ENCODE measurements around the gene TTC29.

The TTC29 gene, protein sequence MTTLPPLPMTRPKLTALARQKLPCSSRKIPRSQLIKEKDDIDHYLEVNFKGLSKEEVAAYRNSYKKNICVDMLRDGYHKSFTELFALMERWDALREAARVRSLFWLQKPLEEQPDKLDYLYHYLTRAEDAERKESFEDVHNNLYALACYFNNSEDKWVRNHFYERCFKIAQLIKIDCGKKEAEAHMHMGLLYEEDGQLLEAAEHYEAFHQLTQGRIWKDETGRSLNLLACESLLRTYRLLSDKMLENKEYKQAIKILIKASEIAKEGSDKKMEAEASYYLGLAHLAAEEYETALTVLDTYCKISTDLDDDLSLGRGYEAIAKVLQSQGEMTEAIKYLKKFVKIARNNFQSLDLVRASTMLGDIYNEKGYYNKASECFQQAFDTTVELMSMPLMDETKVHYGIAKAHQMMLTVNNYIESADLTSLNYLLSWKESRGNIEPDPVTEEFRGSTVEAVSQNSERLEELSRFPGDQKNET

DNA sequence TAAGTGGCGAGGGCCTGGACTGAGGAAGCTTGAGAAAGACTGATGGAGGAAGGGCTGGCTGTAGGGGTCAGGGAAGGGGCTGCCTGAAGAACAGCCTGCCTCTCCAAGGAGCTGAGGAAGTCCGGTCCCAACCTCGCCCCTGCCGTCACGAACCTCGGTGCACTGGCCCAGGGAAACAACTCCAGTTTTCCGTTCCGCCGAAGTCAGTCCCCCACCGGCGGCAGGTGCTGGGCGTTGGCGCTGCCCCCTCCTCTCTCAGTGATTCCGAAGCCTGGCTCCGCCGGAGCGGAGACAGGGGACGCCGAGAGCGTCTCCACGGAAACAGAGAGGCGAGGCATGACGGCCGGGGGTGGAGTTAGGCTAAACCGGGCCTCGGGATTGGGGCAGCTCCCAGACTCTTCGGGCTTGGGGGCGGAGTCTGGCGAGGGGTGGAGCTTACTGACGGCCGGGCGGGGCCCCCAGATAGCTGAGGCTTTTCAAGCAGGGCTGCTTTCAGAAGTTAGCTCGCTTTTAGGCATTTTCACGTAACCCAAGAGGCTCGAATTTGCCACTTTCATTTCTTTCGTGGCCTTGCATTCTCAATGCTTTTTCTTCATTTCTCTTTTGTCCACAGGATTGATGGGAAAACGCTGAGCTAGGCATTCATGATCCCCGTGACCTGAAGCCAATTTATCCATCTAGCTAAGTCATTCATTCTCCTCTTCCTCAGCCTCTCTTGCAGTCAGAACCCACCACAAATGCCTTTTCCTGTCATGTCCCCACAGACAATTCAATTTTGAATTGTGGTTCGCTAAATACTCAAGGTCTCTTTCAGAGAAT, at the start of gene TTC29:
TTC29 (minus strand) TSS at position 309 of the 819 bp plus-strand sequence. CDS start 5,969 bp downstream, outside the sequence.
- DNase-seq = peak; percentile 38

DNA sequence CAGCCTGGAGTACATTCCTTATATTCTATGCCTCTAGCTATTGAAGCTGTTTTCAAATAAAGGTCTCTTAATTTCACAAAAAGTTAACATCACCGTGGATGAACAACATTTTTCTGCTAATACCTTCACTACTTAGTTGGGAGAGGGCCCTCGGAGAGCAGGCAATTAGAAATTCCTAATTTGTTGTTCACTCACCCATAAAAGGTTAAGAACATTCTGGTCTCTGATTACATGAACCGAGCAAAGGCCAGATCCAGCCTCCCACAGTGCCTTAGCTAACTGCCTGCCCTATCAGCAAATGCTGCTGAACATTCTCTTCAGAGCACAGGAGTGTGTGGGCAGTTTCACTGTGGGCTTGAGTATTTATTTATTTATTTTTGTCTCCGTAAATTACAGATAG, 36.0 kb upstream of the TTC29 start:
- no peak for DNase-seq

DNA sequence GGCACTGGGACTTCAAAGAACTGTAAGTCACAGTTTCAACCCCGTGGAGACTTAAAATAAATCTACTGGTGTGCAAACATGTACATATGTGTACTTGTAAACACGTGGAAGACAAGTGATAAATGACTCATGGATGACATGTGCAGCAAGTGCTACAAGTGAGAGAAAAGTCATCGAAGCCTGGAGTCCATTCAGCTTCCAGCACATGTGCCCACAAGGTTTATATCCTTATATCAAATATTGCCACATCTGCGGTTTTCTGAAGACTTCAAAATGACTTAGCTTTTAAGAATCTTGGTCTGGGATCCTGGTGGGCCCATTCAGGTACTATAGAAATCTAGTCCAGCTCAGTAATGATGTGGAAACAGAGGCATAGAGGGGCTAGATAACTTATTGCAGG, 33.0 kb upstream of the TTC29 start:
- DNase-seq = no peak

DNA sequence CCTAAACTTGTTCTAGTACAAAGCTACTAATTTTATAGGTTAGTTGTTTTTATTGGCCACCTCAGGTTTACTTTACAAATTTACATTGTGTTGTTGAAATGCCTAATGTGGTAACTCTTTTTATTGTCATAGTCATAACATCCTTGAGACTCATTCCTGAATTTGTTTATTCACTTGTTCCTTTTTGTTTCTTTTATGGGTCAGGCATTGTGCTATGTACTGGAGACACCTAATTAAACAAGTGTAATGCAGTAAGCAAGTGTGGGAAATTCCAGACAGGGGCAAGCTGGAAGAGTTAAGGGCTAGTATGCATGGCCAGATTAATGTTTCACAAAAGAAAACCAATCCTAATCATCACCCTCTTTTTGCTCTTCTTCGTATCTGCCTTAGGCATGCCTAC, 30.5 kb upstream of the TTC29 start:
- no peak for DNase-seq

DNA sequence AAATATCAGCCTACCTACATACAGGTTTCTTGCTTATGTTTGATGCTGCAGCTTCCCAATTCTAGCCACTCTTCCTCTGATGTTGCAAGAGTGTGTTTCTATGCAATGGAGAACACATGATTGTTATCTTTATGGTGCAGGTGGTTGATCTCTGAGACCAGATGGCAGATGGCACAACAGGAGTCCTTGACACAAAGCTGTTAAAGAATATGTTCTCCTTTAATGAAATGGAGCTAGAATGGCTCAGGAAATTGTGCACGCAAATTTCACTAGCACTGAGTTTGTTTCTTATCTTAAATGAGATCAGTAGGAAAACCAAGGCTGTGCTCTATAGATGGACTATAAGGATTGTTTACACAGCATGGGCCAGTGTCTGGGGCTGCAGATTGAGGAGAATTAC, 29.9 kb upstream of the TTC29 start:
- DNase-seq = no peak

DNA sequence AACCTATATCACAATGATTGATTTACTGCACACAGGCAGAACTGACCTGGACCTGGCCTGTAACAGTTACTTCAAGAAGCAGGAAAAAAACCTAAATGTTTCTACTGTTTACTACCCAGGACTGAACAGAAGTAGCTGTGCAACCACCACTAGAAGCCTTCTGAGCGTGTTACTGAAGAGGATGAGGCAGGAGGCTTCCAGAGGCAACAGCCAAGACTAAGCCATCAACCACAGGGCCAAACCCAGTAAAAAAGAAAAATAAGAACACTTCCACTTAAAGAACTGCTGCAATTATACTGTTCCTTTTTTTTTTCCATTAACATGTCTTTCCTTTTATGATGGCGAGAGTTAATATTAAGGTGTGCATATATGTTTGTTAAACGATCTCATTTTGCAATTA, 29.4 kb upstream of the TTC29 start:
- no peak for DNase-seq

DNA sequence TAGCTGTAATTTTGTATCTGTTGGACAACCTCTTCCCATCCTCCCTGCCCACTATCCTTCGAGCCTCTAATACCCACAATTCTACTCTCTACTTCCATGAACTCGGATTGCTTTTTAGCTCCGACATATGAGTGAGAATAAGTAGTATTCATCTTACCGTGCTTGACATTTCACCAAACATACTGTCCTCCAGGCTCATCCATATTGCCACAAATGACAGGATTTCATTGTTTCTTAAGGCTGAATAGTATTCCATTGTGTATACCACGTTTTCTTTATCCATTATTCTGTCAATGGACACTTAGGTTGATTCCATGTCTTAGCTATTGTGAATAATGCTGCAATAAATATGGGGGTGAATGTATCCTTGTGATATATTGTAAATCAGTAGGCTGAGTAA, 26.4 kb upstream of the TTC29 start:
- DNase-seq = no peak

DNA sequence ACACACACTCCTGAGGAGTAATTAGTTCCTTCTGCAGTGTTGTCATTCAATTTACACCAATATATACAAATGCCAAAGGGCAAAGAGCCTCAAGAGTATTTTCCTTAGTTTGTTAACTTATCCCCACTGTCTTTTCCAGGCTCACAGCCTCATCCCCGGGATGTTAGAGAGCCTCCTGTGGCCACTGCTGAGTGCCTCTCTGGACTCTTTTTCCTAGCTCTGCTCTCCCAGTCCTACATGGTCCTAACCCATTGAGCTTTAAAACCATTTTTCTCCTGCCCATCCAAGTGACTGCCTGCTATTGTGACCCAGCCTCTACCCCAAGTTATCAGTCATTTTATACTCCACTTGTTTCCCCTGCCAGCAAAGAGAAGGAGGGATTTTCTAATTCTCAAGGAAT, 23.5 kb upstream of the TTC29 start:
- no peak for DNase-seq

DNA sequence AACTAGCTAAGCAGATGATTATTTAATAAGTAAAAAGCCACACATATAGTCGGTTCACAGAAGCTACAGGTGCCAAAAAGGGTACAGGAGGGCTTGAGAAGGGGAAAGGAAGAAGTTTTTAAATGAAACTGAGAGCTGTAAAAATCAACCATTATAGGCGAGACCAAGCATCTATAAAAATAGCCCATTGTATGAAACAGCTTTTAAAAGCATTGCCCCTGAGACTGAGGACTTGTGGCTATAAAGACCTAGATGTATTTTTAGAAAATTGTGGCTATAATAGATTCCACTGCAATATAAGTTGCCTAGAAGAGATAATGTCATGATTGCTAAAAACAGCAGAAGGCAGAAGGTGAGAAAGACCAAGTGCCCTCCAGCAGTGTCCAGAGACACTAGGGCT, 15.0 kb upstream of the TTC29 start:
- DNase-seq = no peak

DNA sequence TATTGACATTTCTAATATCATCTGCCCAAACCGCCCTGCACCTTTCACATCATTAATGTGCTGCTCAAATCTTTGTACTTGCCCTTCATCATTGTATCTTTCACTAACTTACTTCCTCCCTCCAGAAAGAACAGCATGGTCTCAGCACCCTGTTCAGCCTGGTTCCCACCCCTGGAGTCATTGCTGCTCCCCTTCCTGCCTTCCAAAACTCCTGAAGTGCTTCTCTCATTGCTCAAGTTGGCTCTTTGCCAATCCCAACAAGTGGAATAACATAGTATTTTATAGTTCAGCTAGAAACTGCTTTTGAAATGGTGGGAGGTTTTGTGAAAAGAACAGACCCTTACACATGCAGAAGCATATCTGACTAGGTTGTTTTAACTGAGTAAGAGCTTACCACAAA, 14.0 kb upstream of the TTC29 start:
- DNase-seq = no peak

DNA sequence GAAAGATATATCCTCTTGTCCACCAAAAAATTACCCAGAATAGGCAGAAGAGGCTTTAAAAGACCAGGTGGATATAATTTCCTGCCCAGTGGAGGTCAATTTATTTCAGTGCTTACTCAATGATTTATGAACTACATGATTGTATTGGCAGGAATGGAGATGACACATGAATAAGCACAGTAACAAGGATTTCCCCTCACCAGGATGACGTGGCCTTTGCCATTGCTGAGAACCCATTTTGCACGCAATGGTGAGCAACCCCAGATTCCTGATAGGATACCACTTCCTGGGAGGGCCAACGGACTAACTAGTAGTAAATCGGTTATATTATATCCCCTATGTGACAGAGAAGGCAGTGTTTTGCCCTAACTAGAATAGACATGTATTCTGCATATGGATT, 11.6 kb upstream of the TTC29 start:
- DNase-seq = no peak

DNA sequence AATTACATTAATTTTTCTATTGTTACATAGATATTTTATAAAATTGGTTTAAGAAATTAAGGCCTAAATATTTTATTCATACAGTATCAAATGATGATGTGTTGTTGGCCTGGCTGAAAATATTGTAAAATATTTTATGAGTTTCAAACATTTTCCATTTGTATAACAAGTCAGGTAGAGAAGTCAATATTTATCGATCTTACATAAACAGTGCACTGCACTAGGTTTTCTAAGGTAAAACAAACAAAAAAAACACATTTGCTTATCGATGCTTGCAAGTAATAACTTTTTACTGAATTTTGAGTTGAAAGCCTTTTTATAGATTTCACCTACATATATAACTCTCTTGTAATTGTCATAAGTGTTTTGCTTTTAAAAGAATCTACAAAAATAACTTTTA, 7.2 kb upstream of the TTC29 start:
- DNase-seq = no peak

DNA sequence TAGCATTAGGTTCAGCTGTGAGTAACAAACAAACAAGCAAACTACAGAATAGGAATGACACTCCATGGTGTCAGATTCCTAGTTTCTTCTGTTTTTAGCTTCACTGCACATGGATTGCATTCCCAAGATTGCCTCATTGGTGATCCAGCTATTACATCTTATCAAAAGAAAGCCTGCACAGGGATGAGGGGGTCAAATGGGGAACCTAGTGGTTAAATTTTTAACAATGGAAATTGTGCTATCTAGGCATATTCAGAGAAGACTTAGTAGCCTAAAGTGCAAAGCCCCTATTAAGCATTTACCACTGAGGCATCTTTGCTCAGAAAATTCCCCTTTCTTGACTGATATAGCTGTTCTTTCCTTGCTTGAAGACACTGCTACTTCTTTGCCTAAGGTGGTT, 3.9 kb upstream of the TTC29 start:
- no peak for DNase-seq

DNA sequence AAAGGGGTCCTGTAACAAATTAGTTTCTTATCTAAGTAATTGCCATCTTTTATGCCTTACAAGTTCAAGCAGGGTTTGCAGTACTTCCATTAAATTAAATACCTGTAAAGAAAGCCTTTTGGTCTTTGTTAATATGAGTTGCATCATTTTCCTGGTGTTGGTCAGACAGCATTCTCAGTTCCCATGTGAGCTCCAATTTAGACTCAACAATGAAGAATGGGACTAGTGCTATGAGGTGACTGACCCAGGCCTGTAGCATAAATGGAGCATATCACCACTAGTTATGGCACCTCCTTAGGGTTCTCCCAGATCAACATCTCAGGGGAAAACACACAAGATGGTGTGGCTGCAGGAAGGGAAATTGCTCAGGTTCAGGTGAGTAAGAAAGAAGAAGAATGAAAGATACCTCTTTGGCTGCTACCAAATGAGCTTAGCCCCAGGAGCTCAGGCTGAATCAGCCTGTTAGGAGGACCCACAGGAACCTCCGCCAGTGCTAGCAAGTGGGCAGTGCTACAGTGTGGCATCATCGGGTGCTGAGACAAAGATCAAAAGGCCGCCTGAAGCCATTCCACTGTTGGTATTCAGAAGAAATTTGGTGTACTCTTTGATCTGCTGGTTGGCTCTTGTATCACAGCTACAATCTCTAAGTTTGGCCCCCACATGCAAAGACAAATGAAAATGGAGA, 1.8 kb downstream of the TTC29 start:
- DNase-seq = no peak

DNA sequence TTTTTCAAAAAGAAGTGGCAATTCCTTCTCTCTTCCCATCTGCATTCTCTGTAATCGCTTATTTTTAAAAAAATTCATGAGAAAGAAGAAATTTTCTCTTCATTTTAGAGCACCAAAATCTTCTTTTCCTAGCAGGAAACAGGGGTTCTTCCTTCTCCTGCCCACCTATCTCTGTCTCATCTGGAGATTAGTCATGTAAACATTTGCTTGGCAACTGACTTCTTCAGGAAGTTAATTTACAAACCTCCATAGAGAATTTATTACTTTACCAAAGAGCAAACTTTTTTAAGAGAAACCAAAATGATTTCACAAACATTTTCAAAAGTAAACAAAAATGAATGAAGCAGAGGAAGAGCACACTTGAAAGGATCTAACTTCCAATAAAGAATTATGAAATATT, 13.5 kb downstream of the TTC29 start:
- DNase-seq = no peak

DNA sequence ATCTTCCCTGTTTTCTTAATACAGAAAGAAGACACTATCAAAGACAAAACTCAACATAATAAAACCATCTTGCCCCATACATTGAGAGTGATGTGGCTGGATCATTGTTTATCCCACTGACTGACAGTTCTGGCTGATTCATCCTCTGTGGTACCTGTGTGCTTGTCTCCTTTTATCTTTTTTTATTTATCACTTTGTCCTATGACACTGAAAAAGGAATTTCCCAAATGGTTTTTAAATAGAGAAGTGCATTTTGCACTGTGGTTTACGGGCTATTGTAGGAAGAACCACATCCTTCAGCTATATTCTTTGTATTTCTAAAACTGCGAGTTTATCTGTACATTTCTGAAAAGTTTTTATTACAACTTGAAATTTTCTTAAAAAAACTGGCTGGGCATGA, 15.0 kb downstream of the TTC29 start:
- DNase-seq = no peak

DNA sequence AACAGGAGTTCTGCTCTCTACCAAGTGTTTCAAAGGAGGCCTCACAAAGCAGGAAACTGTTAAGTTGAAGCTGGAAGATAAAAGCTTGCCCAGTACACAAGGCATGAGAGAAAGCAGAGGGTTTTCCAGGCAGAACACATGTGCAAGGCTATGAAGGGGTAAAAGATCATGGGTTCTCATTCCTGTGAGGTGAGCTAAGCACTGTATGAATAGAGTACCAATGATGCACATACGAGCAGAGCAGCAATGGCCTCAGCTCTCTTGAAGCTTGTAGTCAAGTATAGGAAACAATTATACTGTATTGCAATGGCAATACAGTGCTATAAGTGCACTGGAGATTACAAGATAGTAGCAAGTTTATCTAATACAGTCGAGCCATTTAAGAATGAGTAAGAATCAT, 18.0 kb downstream of the TTC29 start:
- DNase-seq = no peak

DNA sequence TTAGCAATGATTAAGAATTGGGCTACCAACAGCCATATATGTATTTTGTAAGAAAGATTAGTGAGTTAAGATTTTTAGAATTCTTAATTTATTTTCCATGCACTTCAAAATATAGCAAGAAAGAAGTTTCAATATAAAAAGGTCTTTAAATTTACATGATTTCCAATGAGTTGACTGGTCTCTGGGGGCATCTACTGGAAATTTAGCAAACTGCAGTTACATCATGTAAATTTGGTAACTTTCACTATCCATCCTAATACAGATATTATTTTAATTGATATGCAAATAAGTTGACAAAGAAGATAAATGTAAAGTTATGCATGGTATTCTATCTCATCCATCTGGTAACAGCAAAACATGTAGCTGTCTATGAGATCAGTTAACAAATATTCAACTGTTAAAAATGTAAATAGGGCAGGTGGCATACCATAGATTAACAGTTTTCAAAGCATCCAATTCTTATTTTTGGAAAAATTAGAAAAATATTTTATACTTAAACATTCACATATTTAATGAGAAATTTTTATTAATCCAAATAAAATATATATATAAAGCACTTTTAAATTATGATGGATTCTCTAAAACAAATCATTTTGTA, 29.1 kb downstream of the TTC29 start:
- DNase-seq = no peak

DNA sequence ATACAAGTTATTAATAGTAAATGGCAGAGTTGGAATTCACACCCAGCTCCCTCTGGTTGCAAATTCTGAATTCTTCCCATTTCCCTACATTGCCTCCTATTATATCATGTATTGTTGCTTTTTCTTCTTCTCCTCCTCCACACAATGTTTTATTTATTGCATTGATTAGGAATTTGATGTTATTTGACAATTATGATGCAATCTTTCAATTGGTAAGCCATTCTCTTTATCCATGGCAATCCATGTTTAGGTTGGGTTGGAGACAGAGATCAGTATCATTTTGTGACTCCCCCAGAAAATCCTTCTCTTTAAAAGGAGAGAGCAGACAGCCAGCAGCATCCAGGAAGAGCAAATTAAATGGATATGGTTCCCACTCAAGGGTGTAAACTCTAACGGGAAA, 30.5 kb downstream of the TTC29 start:
- no peak for DNase-seq

DNA sequence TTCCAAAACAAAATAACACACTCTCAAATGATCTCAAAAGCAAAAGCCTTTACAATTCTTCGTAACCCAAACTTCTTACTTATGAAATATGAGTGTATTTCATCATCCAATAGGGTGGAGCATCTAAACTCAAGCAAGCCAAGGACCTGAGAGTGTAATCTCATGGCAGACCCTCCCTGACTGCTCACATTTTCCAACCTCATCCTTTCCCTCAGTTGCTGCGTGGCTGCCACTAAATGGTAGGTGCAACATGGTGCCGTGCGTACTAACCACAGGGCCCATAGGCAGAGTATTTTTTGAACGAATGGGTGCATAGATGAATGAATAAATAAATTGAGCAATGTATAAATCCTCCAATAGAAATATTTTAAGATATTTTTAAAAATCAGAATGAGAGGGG, 45.4 kb downstream of the TTC29 start:
- no peak for DNase-seq

DNA sequence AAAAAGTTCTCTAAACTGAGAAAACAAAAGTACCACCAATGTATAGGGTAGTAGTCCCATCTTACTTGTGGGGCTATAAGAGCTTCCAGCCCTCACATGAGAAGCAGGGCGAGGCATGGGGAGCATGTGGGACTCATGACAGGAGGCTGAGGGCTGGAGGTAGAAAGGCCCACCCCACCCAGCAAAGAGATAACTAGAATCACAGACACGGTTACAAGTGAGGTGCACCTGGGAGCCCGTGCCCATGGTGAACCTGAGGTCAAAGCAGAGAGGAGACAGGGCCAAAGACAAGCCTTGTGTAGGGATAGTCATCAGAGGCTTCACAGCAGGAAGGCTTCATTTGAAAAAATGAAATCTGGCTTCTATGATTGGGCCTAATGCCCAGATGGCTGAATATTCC, 55.4 kb downstream of the TTC29 start:
- no peak for DNase-seq

DNA sequence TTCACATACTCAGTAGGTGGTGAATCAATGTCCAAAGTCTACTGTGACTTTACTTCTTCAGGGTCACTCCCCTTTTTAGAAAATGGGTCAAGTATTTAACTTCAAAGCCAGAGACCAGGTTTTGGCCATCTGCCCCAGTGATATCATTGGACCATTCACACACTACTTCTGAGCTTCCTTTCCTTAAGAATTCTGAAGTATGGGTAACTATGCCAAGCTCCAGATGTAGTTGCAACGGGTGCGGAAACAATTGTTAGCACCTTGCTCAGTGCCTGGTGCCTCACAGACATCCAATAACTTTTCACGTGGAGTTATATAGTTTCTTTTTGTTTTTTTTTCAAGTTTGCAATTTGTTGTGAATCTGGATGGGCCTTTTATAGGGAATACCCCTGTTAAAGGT, 62.6 kb downstream of the TTC29 start:
- no peak for DNase-seq

DNA sequence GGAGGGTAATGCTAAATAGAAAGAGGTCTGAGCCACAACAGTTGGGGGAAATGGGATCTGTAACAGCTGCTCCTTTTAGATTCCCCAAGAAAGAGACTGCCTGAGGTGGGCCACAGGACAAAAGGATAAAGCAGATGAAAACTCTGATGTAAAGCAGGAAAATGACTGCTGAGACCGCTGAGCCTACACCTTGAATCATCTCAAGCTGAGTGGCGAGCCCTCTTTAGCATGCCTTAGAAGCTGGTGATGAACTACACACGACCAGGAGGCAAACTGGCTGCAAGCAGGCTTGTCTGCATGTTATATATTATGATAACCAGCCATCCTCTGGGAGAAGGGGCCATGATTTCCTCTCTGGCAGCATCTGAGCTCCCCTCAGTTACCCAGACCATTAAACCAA, 88.4 kb downstream of the TTC29 start:
- no peak for DNase-seq
